ENCODE data around the gene ZNF467. TPM values are rescaled to one million over a fixed set of nuclear protein-coding genes. Genes with fewer than 3 reads are reported as not detected.
A peak's percentile ranks its signal among the peaks of the same experiment; 100 is the strongest.

Gene ZNF467, protein sequence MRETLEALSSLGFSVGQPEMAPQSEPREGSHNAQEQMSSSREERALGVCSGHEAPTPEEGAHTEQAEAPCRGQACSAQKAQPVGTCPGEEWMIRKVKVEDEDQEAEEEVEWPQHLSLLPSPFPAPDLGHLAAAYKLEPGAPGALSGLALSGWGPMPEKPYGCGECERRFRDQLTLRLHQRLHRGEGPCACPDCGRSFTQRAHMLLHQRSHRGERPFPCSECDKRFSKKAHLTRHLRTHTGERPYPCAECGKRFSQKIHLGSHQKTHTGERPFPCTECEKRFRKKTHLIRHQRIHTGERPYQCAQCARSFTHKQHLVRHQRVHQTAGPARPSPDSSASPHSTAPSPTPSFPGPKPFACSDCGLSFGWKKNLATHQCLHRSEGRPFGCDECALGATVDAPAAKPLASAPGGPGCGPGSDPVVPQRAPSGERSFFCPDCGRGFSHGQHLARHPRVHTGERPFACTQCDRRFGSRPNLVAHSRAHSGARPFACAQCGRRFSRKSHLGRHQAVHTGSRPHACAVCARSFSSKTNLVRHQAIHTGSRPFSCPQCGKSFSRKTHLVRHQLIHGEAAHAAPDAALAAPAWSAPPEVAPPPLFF
- 149 TPM for polyA plus RNA-seq (2012; ENCODE audit: insufficient read depth, insufficient read length, low read depth)

DNA sequence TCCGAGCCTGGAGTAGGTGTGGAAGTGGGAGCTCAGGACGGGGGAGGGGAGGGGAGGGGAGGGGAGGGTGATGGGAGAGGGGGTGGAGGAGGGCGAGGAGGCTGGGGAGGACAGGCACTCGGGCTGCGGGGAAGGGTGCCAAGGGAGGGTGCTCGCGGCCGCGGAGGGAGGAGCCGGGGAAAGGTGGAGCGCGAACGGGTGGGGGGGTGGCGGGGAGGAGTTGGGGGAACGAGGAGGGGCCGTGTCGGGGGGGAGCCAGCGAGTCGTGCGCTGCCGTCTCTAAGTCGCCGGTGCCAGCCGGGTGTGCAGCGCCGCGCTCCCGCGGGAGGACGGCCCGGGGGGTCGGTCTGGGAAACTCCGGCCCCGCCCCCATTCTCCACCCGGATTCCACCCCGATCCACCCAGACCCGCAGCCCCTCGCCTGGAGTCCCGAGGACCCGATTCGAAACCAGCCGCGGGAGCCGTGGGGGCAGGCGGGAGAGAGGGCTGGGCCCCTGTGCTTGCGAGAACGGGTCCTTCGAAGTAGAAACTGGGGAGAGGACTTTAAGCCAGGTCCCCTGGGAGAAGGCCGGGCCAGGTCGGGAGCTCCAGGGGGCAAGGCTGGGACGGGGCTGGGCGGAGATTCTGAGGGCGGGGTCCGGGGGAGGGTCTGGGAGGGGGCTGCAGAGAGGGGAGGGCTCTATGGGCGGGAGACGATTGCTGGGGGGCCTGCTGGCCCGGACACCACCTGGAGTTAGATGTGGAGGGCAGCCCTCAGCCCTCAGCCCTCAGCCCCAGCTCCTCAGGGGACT, at the start of gene ZNF467:
TSS of gene ZNF467 (minus strand) at position 143 of the 791 bp plus-strand sequence. CDS start 2,556 bp downstream, outside the sequence.
- Histone ChIP-seq H3K4me3 (ENCODE audit: low read depth, low read length) (peak within 1 kb of the TSS; percentile 59), H3K9me3 (no peaks in the 10 kb centered on the region), H3K4me1 (peaks cover 17% of the 10 kb centered on the region), H3K27me3 (peaks cover 2% of the 10 kb centered on the region; the same call in 1 of the 2 replicates), H3K36me3 (no peaks in the 10 kb centered on the region)
- TF ChIP-seq, protein P1, sequence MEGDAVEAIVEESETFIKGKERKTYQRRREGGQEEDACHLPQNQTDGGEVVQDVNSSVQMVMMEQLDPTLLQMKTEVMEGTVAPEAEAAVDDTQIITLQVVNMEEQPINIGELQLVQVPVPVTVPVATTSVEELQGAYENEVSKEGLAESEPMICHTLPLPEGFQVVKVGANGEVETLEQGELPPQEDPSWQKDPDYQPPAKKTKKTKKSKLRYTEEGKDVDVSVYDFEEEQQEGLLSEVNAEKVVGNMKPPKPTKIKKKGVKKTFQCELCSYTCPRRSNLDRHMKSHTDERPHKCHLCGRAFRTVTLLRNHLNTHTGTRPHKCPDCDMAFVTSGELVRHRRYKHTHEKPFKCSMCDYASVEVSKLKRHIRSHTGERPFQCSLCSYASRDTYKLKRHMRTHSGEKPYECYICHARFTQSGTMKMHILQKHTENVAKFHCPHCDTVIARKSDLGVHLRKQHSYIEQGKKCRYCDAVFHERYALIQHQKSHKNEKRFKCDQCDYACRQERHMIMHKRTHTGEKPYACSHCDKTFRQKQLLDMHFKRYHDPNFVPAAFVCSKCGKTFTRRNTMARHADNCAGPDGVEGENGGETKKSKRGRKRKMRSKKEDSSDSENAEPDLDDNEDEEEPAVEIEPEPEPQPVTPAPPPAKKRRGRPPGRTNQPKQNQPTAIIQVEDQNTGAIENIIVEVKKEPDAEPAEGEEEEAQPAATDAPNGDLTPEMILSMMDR (IDR thresholded peaks at IDR 0.05; ENCODE audit: low read depth, low read length), result no peak
- peak; percentile 28 for DNase-seq

DNA sequence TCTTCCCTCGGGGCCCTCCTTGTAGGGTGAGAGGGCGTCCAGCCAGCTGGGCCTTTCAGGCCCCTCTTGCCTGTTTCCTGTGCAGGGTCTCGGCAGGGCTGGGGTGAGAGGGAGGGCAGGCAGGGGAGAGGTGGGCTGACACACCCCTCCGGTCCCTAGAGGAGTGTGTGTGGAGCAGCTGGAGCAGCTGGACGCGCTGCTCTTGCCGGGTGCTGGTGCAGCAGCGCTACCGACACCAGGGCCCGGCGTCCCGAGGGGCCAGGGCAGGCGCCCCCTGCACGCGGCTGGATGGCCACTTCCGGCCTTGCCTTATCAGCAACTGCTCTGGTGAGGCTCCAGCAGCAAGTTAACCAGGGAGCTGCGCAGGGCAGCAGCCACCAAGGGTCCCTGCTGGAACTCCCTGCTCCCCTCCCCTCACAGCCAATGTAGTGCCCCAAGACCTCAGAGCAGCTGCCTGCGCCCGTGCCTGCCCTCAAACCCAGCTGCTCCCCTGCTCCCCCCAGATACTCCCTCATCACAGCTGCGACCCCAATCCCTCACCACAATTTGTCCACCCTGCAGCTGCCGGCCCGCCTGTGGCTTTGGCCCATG, 49.1 kb upstream of the ZNF467 start:
- Histone ChIP-seq H3K27me3 (no peaks in the 10 kb centered on the region), H3K9me3 (peaks cover 3% of the 10 kb centered on the region; the same call in 1 of the 2 replicates), H3K4me3 (ENCODE audit: low read depth, low read length) (no peak overlapping the region), H3K4me1 (peaks cover 11% of the 10 kb centered on the region), H3K36me3 (no peaks in the 10 kb centered on the region)
- DNase-seq, result peak; percentile 74
- TF ChIP-seq, protein P1 (IDR thresholded peaks at IDR 0.05; ENCODE audit: low read depth, low read length), result no peak

DNA sequence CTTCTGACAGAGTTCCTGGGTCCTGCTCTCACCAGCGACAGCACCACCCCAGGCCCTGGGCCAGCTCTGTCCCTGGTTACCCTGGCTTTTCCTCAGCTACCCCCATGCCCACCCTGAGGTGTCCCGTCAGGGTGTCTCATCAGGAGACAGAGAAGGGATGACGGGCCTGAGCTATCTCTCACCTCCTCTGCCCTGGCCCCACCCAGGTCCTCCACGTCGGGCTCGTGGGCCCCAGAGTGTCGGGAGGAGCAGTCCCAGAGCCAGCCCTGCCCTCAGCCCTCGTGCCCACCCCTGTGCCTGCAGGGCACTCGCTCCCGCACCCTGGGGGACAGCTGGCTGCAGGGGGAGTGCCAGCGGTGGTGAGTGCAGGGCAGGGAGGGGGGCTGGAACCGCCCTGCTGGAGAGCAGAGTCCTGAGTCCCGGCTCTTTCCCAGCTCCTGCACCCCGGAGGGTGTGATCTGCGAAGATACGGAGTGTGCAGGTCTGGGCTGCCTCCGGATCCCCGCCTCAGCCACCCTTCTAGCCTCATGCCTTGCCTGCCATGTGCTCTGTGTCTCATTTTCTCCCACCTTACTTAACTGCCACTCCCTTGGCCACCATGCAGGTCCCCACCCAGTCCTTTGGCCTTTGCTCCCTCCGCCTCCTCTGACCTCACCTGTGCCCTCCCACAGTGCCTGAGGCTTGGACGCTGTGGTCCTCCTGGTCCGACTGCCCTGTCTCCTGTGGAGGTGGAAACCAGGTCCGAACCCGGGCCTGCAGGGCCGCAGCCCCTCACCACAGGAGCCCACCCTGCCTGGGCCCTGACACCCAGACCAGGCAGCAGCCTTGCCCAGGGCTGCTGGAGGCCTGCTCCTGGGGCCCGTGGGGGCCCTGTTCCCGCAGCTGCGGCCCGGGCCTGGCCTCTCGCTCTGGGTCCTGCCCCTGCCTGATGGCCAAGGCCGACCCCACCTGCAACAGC, 48.1 kb upstream of the ZNF467 start:
- DNase-seq, result no peak
- Histone ChIP-seq H3K9me3 (peaks cover 3% of the 10 kb centered on the region; the same call in 1 of the 2 replicates), H3K4me3 (ENCODE audit: low read depth, low read length) (no peak overlapping the region), H3K27me3 (no peaks in the 10 kb centered on the region), H3K36me3 (no peaks in the 10 kb centered on the region), H3K4me1 (peaks cover 10% of the 10 kb centered on the region)
- TF ChIP-seq, protein P1 (IDR thresholded peaks at IDR 0.05; ENCODE audit: low read depth, low read length), result no peak

DNA sequence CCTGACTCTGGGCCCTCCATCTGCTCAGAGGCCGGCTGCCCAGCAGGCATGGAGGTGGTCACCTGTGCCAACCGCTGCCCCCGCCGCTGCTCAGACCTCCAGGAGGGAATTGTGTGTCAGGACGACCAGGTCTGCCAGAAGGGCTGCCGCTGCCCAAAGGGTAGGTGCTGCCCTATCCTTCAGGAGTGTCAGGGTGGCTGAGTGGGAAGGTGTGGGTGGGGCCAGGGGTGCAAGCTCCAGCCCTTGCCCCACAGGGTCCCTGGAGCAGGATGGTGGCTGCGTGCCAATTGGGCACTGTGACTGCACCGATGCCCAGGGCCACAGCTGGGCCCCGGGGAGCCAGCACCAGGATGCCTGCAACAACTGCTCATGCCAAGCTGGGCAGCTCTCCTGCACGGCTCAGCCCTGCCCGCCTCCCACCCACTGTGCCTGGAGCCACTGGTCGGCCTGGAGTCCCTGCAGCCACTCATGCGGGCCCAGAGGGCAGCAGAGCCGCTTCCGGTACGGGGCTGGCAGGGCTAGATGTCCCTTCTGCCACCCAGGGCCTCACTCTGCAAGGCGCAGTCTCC, 47.3 kb upstream of the ZNF467 start:
- no peak overlapping the region for H3K4me3 ChIP-seq (ENCODE audit: low read depth, low read length)
- no peak for DNase-seq
- no peaks in the 10 kb centered on the region for H3K36me3 ChIP-seq
- peaks cover 3% of the 10 kb centered on the region; the same call in 1 of the 2 replicates for H3K9me3 ChIP-seq
- H3K27me3 ChIP-seq, result no peaks in the 10 kb centered on the region
- H3K4me1 ChIP-seq, result peaks cover 10% of the 10 kb centered on the region
- TF ChIP-seq, protein P1 (IDR thresholded peaks at IDR 0.05; ENCODE audit: low read depth, low read length), result no peak

DNA sequence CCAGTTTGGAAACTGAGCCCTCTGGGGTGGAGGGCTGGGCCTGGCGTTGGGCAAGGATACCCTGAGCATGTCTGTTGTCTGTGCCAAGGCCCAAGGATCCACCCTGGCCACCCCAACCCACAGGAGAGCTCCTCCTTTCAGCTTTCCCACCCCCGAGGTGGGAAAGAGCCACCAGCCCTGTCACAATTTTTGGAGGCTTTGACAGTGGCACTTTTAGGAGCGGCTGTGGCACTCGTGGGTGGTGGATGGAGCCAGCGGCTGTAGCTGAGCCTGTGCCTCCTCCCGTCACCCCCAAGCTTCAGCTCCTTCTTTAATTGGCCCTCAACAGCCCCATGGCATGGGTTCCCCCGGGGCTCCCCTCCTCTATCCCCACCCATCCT, 46.6 kb upstream of the ZNF467 start:
- DNase-seq, result no peak
- Histone ChIP-seq H3K9me3 (peaks cover 3% of the 10 kb centered on the region; the same call in 1 of the 2 replicates), H3K36me3 (no peaks in the 10 kb centered on the region), H3K27me3 (no peaks in the 10 kb centered on the region), H3K4me1 (peaks cover 10% of the 10 kb centered on the region), H3K4me3 (ENCODE audit: low read depth, low read length) (no peak overlapping the region)
- TF ChIP-seq, protein P1 (IDR thresholded peaks at IDR 0.05; ENCODE audit: low read depth, low read length), result no peak

Measured in BE2C (cell line).